Astrocyte (in vitro differentiated cells and primary cell): ENCODE results near the gene MACROH2A1.

Source experiments
- EZH2 ChIP-seq: IDR thresholded peaks from 2 replicates; pipeline ENCODE4 v1.6.1; 2012; ENCODE audit warnings: mild to moderate bottlenecking, low read length, inconsistent platforms; ENCODE audit not compliant: insufficient read depth
- TF ChIP-seq, protein P1 (sequence below): IDR thresholded peaks from 2 replicates; pipeline ENCODE4 v1.5.1; 2011; ENCODE audit warnings: low read depth, mild to moderate bottlenecking, inconsistent platforms, low read length, moderate library complexity; ENCODE audit not compliant: insufficient read depth

DNA sequence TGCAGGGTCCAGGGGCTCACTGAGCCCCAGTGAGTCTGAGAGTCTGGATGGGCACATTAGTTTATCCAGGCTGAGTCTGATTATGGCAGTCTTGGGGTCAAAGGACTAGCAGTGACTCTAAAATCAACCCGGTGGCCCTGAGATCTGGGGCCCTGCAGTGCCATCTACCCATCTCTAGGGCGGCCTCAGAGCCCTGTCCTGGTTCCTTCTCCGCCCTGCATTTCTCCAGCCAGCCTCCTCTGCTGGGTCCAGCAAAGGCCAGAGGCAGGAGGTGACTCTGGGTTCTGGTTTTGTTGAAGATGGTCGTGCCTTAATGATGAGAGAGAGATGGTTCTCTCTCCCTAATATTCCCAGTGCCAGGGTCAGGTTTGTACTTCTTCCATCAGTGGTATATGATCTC lies 33.1 kb upstream of the MACROH2A1 start:
- TF ChIP-seq, protein P1, sequence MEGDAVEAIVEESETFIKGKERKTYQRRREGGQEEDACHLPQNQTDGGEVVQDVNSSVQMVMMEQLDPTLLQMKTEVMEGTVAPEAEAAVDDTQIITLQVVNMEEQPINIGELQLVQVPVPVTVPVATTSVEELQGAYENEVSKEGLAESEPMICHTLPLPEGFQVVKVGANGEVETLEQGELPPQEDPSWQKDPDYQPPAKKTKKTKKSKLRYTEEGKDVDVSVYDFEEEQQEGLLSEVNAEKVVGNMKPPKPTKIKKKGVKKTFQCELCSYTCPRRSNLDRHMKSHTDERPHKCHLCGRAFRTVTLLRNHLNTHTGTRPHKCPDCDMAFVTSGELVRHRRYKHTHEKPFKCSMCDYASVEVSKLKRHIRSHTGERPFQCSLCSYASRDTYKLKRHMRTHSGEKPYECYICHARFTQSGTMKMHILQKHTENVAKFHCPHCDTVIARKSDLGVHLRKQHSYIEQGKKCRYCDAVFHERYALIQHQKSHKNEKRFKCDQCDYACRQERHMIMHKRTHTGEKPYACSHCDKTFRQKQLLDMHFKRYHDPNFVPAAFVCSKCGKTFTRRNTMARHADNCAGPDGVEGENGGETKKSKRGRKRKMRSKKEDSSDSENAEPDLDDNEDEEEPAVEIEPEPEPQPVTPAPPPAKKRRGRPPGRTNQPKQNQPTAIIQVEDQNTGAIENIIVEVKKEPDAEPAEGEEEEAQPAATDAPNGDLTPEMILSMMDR = no peak
- no peak for TF ChIP-seq EZH2
